SIG-M5 treated with dmso at 0.1 percent for 504 hours (cell line): ENCODE results near the gene KLK8.
A peak's percentile ranks its signal among the peaks of the same experiment; 100 is the strongest.

ENCODE experiments used
- DNase-seq: peaks from one replicate; lab custom pipeline; 2025; ENCODE audit not compliant: unreplicated experiment; lab: John Stamatoyannopoulos, UW

The KLK8 gene

GRCh38 chr19:51001515-51001914 lies at the start of gene KLK8:
Gene KLK8, minus strand, starts transcription at chr19:51001604. Its CDS starts 437 bp downstream, at chr19:51001167.
- no peak for DNase-seq

- no peak for DNase-seq
Observed at GRCh38 chr19:51047031-51047335, 45.6 kb upstream of the KLK8 start.

- DNase-seq = no peak
Observed at GRCh38 chr19:51044327-51044726, 42.9 kb upstream of the KLK8 start.

- no peak for DNase-seq
Observed at GRCh38 chr19:51043497-51043896, 42.1 kb upstream of the KLK8 start.

GRCh38 chr19:51040151-51040550 lies 38.7 kb upstream of the KLK8 start:
- DNase-seq = no peak

- no peak for DNase-seq
Observed at GRCh38 chr19:51036519-51036918, 35.1 kb upstream of the KLK8 start.

- no peak for DNase-seq
Observed at GRCh38 chr19:51034704-51035103, 33.3 kb upstream of the KLK8 start, which contains the start of gene KLK12. Gene KLK12, minus strand, starts transcription at chr19:51035002. Its CDS starts 381 bp downstream, at chr19:51034621.

- DNase-seq = no peak
Observed at GRCh38 chr19:51031880-51032225, 30.4 kb upstream of the KLK8 start.

- DNase-seq = no peak
Observed at GRCh38 chr19:51031220-51031879, 29.9 kb upstream of the KLK8 start.

- DNase-seq = no peak
Observed at GRCh38 chr19:51030631-51031030, 29.2 kb upstream of the KLK8 start.

GRCh38 chr19:51029718-51030117 lies 28.3 kb upstream of the KLK8 start:
- no peak for DNase-seq

- peak; percentile 23 for DNase-seq
Observed at GRCh38 chr19:51027873-51028272, 26.5 kb upstream of the KLK8 start.

GRCh38 chr19:51027126-51027806 lies 25.9 kb upstream of the KLK8 start:
- no peak for DNase-seq

GRCh38 chr19:51026554-51026831 lies 25.1 kb upstream of the KLK8 start, which contains the start of gene KLK11:
Gene KLK11, minus strand, starts transcription at chr19:51026616. Its CDS starts 985 bp downstream, at chr19:51025631.
- DNase-seq = no peak

- no peak for DNase-seq
Observed at GRCh38 chr19:51025809-51026553, 24.6 kb upstream of the KLK8 start.

GRCh38 chr19:51025401-51025800 lies 24.0 kb upstream of the KLK8 start:
- no peak for DNase-seq

- no peak for DNase-seq
Observed at GRCh38 chr19:51024924-51025323, 23.5 kb upstream of the KLK8 start.

- DNase-seq = no peak
Observed at GRCh38 chr19:51023946-51024345, 22.5 kb upstream of the KLK8 start.

- no peak for DNase-seq
Observed at GRCh38 chr19:51022526-51022925, 21.1 kb upstream of the KLK8 start.

GRCh38 chr19:51020988-51021651 lies 19.7 kb upstream of the KLK8 start:
- DNase-seq = peak; percentile 57

GRCh38 chr19:51019544-51019925 lies 18.1 kb upstream of the KLK8 start, which contains the start of gene KLK10:
Gene KLK10, minus strand, starts transcription at chr19:51019709. Its CDS starts 579 bp downstream, at chr19:51019130.
- no peak for DNase-seq
